Renal pelvis (tissue), 4 donors: ENCODE measurements around the gene KIAA0232. TPM values are rescaled to one million over a fixed set of nuclear protein-coding genes. Genes with fewer than 3 reads are reported as not detected.
"Not testable (repeated sequence)": the region's sequence is repeated elsewhere in the genome, so short reads cannot be mapped to it uniquely, and the experiment has no call there.

ENCODE experiments used
- DNase-seq: peaks from one replicate; pipeline ENCODE4 v3.0.0-alpha.2; 2013
- polyA plus RNA-seq, 3 donors: library from polyadenylated mRNA; unstranded; fragments of 120-200 nt; gene quantifications; one replicate each; pipeline ENCODE4 v1.2.1, GENCODE V29; 2013; ENCODE audit not compliant: insufficient read length in 3 of 3

Gene KIAA0232
- polyA plus RNA-seq, 3 donors: 37.2 to 44.9 (median 38.1) TPM

DNA sequence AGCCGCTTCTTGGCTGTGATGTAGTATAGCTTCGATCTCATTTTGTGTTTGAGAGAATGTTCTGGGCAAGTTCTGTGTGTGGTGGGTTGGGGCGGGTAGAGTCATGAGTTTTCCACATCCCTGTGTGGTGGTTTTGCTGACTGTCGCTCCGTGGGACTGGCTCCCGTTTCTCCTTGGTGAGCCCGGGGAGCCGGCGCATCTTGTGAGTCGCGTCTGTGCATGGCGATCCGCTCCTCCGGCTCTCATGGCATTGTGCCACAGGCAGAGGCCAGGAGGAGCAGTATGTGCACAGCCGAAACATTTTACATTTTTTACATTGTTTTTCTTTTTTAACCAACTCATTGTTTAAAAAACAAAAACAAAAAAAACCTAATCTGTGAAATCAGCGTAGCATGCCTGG lies 99.4 kb downstream of the KIAA0232 start:
- no peak for DNase-seq

DNA sequence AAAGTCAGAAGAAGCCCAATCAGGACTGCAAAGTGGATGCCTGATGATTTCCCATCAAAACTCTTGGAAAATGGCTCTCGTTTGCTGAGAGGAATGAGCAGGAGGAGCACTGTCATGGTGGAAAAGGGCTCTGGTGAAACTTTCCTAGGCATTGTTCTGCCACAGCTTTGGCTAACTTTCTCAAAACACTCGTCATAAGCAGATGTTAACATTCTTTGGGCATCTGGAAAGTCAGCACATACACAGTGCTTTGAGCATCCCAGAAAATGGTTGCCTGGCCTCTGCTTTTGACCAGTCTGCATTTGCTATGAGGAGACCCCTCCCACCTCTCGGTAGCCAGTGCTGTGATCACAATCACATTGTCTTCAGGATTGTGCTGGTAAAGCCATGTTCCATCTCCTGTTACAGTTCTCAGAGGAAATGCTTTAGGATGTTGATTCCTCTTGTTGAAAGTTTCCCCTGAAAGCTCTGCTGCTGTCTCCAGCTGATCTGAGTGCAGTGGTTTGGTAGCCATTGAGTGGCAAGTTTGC lies 101.9 kb downstream of the KIAA0232 start:
- DNase-seq: no peak

DNA sequence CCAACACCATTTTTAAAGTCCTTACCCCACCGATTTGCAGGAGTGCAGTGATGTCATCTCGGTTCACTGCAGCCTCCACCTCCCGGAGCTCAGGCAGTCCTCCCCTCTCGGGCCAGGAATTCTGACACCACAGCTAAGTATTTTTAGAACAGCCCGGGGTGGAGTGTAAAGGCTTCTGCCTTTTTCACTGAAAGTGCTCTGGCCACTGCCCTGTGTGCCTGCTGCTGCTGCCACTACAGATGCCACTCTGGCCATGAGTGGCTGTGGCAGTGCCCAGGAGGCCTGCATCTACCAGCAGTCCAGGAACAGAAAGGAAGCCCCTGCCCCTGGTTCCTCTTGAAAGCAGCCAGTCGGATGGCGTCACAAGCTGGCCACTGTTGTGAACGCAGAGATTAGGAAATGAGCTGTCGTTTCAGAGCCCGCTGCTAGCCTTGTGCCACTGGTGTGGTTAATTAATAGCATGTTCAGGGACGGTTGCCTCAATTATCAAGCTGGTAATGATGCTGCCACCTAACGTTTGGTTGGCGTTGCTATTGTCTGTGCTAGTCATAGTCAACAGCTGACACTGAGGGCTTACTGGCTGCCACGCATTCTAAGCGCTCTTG lies 103.5 kb downstream of the KIAA0232 start:
- no peak for DNase-seq

DNA sequence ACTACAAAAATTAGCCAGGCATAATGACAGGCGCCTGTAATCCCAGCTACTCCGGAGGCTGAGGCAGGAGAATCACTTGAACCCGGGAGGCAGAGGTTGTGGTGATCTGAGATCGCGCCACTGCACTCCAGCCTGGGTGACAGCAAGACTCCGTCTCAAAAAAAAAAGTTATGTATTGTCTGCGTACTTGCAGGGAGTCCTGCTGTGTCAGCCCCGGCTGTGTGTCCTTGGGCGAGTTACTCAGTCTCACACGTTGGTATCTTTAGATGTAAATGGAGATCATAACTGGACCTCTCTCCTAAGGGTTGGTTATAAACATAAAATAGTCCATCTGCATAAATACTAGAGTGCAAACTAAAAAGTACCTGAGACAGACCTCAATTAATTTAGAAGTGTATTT lies 104.4 kb downstream of the KIAA0232 start:
- no peak for DNase-seq

DNA sequence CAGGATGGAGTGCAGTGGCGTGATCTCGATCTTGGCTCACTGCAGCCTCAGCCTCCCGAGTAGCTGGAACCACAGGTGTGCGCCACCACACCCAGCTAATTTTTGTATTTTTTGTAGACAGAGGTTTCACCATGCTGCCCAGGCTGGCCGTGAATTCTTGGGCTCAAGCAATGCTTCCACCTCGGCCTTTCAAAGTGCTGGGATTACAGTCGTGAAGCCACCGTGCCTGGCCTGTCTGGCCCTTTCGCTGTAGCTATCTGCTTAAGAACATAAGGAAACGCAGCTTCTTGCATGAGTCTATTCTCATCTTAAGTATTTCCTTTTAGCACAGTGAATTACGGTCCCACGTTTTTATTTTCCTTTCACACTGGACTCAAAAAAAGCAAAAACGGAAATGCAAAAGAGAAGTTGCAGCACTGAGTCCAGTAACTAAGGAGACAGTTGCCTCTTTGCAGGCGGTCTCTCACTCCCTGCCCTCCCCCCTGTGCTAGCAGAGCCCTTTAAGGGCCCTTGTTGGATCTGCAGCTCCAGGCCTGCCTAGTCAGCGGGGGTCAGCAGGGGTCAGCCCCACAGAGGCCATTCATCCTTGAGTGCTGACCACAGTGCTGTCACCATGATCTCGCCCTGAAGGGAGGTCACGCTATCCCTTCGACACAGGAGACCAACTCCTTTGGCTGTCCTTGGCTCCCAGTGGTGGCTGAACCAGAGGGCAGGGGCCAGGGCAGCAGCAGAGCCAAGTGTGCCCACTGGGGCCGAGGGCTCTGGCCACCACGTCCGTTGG lies 105.3 kb downstream of the KIAA0232 start:
- no peak for DNase-seq

DNA sequence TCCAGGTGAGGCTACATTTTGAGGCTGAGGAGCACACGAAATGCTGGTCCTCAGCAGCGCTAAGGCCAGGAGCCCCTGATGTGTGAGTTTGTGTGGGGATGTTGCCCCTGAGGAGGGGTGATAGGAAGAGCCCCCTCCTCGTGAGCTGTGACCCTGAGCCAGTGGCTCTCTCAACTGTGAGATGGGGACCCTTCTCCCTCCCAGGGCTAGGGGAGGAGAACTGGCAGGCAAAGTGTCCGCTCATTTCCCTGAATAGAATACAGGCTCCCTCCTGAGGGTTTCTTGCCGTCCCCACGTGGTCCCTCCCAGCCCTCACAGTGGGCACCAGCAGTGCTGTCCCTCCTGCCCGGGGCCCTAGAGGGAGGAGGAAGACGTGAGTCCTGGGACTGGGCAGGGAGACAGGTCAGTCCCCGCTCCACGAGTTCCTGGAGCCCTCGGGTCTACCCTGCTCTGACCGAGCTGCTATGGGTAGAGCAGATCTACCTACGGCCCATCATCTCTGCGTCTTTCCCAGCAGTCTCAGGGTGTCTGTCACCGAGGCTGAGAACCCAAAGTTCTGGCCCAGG lies 106.1 kb downstream of the KIAA0232 start:
- DNase-seq: no peak

DNA sequence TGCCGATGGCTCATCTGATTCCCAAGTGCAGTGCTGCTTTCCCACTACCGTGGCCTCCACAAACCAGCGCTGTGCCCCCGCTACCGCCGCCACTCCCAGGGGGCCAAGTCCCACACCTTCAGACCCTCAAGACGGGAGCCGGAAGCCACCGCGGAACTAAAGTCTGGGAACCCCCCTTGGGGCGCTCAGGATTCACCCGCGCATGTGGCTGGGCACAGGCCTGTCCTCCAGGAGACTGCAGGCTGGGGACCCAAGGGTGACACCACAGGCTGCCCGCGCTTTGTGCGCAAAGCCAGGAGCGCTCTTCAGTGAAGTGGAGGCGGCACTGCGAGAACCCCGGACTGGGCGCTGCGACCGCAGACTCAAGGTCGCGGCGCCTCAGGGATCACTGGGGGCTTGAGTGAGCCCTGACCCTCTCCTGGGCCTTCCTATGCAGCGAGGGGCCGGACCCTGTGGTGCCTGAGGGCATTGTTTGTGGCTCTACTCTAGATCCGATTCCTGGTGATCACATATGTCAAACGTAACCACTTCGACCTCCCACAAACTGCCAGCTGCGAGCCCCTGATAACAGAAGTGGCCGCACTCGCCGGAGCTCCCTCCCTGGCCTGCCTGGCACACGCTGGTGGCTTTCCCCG lies 106.7 kb downstream of the KIAA0232 start:
- no peak for DNase-seq

DNA sequence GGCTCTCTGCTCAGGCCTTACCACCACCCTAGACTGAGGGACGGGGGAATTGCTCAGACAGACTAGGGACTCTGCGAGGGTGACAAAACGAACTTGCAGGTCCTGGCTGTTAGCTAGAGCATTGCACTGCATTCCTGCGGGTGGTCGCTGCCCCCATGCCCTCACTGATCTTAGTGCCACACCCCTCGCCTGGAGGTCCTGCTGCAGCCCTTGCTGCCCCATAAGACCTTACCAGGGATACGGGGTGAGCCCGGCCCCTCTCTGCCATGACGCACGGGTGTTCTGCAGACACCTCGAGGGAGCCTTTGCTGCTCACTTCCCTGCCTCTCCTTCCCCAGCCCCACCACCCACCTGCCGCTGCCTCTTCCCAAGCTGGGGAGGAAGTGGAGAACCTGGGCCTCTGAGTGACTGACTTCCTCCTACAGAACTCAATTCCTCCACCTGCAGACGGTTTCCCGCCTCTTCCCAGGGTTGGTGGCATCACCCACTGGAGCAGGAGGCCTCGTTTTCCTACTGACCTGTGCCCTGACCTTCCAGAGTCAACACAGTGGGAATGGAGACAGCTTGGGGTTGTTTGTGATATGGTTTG lies 107.3 kb downstream of the KIAA0232 start:
- DNase-seq: no peak

DNA sequence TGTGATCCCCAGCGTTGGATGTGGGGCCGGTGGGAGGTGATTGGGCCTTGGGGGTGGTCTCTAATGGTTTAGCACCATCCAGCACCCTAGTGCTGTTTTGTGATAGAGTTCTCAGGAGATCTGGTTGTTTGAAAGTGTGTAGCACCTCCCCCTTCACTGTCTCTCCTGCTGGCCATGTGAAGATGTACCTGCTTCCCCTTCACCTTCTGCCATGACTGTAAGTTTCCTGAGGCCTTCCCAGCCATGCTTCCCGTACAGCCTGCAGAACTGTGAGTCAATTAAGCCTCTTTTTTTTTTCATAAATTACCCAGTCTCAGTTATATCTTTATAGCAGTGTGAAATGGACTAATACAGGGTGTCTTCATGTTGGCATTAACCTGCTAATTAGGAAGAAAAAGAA lies 107.8 kb downstream of the KIAA0232 start:
- DNase-seq: no peak

DNA sequence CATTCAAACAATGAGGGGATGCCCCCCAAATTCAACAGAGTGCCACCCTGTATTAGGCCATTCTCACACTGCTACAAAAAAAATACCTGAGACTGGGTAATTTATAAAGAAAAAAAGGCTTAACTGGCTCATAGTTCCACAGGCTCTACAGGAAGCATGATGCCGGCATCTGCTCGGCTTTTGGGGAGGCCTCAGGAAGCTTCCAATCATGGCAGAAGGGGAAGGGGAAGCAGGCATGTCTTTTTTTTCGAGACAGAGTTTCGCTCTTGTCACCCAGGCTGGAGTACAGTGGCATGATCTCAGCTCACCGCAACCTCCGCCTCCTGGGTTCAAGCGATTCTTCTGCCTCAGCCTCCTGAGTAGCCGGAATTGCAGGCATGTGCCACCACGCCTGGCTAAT lies 108.4 kb downstream of the KIAA0232 start:
- not testable (repeated sequence) for DNase-seq

DNA sequence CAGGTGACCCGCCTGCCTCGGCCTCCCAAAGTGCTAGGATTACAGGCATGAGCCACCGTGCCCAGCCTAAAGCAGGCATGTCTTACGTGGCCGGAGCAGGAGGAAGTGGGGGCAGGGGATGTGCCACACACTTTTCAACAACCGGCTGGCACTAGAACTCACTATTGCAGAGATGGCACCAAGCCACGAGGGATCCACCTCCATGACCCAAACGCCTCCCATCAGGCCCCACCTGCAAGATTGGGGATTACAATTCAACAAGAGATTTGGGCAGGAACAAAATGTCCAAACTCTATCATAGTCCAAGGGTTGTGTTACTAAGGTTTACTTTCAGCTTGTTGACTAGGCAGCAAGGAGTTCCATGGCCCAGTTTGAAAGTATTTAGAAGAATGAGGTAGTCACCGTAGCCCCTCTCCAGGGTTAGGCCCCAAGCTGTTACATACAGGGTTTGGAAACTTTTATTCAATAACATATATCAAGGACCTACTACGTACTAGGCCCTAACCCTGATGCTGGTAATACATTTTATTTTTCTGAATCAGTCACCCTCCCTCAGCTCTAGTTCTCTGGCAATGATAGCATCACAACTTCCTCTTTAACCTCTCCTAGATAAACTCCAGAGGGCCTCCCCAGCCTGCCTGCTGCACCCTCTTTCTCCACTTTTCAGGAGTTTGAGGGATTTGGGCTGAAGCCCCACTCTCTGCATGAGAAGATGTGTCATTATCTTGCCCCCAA lies 109.1 kb downstream of the KIAA0232 start:
- no peak for DNase-seq

DNA sequence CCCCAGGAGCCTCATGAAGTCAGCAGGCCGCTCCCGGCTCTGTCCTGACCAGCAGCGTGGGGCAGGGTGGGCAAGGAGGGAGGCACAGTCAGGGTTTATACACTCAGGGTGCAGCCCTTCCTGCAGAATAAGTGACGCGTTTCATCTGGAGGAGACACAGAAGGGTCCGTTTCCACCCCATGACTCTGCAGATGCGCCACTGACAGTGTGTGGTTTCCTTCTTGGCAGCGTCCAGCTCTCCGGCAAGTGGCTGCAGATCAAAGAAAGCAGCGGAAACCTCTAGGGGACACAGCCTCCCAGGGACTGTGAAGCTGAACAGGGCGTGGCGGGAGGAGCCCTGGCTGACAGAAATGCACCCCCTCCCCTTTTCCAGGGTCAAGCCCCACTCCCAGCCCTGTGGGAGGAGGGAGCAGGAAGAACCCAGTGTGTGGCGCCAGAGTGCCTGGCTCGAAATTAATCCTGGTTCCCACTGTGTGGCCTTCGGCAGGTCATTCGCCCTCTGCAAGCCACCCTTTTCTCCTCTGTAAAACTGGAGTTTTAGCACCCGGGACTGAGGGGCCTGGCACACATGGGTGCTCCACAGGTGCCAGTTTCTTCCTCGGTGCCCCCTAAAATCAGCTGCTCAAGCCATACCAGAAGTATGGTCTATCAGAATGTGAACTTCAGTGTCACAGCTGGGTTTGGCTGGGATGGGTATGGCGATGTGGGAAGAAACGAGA lies 109.8 kb downstream of the KIAA0232 start:
- no peak for DNase-seq

DNA sequence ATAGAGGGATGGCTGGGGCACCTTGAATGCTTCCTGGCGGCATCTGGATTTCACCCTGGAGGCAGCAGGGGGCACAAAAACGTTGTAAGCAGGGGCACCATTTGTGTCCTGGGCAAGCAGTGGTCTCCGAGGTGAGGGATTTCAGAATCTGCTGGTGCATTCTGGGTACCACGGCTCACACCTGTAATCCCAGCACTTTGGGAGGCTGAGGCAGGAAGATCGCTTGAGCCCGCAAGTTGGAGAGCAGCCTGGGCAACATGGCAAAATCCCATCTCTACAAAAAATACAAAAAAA lies 110.3 kb downstream of the KIAA0232 start:
- no peak for DNase-seq

DNA sequence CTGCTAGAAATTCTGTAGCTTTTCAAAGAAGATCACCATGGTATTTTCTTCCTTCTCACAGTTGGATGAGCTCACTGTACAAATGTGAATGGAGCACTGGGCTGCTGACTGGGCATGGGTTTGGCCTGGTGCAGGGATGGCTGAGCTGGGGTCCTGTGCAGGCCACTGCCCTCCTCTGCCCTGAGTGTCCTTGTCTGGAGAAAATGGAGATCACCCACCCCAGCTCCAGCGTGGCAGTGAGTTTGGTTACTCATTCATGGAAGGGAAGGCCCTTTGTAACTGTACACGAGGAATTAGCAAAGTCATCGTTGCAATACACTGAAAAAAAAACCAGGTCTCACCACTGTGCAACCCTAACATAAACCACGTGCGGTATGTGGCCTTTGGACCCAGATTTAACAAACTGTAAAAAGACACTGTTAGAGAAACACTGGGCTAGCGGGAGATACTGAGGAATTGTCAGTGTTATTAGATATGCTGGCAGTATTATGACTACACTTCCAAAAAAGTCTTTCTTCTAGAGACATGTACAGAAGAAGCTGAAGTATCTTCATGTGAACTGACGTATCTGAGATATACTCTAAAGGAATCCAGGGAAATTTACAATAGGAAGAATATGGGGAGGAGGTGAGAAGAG lies 111.0 kb downstream of the KIAA0232 start:
- DNase-seq: peak; percentile 72

DNA sequence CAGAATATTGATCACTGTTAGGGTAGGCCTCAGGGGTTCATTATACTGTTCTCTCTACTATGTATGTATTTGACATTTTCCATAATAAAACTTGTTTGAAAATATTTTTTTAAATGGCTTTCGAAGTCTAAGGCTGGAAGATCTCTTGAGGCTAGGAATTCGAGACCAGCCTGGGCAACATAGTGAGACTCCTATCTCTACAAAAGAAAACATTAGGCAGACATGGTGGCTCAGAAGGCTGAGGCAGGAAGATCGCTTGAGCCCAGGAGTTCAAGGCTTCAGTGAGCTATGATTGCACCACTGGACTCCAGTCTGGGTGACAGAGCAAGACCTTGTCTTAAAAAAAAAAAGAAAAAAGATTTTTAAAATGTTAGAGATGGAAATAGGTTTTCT lies 111.6 kb downstream of the KIAA0232 start:
- DNase-seq: no peak

DNA sequence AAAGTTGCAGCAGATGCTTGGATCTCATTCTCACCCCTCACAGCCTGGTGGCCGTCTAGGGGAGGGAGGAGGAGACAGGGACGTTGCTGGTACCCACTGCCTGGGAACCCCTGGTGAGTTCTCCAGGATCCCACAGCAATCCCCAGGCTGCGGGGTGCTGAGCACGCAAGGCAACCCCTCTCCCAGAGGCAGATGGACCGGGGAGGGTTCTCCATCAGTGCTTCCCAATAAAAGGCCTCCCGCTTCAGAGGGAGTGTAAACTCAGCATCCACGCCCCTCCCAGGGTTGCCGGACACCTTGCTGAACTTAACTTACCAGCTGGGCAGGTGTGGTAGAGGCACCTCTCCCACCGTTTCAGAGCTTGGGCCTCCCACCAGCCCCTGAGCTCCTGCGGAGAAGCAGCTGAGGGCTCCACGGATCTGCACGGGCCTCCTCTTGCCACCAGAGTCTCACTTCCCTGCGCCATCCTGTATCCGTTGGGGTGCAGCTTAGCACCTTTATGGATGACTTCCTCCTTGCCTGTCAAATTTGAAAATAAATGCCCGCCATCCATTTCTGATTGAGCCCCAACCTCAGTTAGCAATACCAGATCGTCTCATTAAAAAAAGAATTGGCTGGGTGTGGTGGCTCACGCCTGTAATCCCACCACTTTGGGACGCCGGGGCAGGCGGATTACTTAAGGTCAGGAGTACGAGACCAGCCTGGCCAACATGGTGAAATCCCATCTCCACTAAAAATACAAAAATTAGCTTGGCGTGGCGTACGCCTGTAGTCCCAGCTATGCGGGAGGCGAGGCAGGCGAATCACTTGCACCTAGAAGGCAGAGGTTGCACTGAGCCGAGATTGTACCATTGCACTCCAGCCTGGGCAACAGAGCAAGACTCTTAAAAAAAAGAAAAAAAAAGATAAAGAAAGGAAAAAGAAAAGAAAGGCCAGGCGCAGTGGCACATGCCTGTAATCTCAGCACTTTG lies 112.3 kb downstream of the KIAA0232 start:
- DNase-seq: no peak

DNA sequence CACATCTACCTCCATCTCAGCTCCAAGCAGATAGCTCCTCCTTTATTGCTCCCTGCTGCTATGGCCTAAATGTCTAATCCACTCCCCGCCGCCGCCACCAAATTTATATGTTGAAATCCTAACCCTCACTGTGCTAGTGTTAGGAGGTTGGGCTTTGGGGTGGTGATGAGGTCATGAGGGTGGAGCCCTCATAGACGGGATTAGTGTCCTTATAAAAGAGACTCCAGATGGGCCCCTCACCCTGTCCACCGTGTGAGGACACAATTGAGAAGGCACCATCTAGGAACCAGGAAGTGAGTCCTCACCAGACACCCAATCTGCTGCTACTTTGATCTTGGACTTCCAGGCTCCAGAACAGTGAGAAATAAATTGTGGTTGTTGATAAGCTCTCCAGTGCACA lies 113.5 kb downstream of the KIAA0232 start:
- DNase-seq: no peak

DNA sequence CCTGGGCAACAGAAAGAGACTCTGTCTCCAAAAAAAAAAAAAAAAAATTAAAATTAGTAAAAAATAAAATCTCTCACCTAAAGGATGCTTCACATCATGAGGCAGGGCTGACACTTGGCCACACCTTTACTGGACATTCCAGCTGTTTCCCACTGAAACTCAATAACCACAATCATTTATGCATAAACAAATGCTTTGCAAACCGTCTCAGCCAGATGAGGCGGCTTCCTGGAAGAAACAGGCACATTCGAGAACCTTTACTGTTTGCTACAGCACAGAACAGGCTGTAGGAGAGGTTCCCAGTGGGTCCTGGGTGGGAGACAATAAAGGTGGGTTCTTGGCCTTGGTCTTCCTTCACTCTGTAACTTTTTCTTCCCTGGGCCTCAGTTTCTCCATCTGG lies 116.2 kb downstream of the KIAA0232 start:
- DNase-seq: no peak

DNA sequence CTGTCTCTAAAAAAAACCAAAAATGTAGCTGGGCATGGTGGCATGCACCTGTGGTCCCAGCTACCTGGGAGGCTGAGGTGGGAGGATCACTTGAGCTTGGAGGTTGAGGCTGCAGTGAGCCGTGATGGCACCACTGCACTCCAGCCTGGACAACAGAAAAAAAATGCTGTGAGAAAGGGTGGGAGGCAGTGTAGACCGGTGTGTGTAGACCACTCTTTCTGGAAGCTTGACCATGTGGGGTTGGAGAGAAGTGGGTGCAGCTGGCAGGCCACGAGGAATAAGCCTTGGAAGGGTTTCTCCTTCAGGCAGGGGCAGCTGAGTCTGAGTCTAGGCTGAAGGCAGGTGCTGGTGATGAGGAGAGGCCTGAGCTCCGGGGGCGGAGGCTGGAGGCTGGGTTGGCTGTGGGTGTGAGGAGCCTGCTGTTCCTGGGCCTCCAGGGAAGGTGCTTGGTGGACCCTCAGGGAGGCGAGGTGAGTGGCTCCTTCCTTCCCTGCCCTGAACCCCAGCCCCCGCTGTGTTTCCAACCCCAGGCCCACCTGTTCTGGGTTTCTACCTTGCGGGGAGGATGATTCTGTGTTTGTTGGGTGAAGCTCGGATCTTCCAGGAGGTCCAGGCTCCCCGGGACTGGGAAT lies 117.8 kb downstream of the KIAA0232 start:
- no peak for DNase-seq
